ENCODE results near the gene HAGH.
A peak's percentile ranks its signal among the peaks of the same experiment; 100 is the strongest.

Gene HAGH

DNA sequence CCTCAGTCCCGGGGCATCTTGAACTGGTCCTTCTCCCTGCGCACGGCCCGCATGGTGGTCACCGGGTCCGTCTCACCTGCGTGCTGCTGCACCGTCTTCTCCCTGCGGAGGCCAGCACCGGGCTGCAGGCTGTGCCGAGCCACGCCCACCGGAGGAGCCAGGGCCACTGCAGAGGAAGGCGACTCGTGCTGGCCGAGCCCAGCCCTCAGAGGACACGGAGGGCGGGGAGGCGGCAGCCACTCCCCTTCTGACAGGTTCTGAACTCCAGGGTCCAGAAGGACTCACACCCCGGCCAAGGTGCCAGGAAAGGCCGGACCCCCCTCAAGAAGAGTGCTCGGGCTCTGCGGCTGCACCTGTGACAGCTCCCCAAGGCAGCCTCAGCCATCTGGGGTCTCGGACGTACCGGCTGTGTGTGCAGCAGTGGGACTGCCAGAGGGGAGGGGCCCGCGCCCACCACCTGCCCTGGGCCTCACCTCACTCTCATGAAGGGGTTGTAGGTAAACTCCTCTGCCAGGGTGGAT, 17.3 kb downstream of the HAGH start:
- DNase-seq, result no peak

- no peak for DNase-seq
These were observed 17.9 kb downstream of the HAGH start for GRCh38 chr16:1808691-1809090.

GRCh38 chr16:1807626-1808025, 19.0 kb downstream of the HAGH start:
- DNase-seq, result no peak

GRCh38 chr16:1800701-1801100, 25.9 kb downstream of the HAGH start:
- DNase-seq, result no peak

DNA sequence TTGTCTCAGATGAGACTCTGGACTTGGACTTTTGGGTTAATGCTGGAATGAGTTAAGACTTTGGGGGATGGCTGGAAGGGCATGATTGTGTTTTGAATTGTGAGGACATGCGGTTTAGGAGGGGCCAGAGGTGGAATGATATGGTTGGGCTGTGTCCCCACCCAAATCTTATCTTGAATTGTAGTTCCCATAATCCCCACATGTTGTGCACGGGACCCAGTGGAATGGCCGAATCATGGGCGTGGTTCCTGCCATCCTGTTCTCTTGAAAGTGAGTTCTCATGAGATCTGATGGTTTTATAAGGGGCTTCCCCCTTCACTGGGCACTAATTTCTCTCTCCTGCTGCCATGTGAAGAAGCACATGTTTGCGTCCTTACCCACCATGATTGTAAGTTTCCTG, 27.4 kb downstream of the HAGH start:
- DNase-seq, result peak; percentile 60

DNA sequence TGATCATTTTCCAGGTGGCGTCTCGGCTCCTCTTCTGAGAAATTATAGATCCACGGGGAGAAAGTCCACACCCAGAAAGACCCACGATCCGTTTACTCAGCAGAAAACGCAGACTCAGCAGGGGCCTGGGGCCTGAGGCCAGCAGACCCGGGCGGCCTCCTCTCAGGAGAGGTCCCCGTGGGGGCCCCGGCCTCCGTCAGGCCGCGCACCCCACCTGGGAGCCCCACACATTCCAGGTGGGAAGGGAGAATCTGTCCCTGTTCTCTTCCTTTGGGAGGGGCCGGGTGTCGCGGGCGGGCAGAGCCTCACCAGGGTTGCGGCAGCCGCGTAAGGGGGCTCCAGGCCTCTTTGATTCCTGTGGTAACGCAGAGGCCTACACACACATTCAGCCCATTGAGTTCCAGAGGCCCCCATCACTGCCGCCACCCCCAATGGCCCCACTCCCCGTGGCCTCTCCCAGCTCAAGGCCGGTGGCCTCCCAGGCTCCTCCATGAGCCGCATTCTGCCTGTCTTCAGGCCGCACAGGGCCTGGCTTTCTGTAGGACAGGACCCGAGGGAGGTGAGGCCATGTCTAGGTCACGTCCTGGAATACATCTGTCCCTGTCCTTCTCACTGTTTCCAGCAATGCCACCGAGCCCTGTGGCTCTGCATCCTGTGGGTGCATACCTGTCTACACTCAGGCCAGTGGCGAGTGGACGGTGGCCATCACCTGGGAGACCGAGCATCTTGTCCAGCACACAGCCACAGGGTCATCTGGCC, 31.5 kb downstream of the HAGH start:
- DNase-seq, result no peak

DNA sequence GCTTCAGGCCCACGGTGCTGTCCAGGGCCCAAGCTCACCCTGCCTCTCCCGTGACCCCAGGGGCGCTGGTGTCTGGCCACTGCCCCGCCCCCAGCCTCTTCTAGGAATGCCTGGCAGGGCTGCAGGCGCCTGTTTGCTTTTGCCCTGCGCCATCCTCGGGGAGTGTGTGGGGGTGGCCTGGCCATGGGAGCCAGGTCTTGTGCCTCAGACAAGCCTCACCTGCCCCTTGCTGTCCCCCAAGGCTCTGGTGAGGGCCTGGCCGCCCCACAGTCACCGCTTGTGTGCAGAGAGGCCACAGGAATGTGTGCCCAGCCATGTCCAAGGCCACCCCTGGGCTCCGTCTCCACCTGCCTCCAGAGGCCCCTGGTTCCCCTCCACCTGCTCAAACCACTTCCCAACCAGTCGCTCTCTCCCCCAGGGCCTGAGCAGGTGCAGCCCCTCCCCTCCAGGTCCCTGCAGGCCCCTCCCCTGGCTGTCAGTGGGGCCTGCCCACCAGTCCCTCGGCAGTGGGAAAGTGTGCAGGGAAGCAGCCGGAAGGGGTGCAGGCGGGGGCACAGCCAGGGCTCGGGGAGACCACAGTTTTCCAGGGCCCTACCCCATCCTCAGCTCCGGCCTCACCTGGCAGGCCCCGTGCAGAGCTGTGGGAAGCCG, 32.3 kb downstream of the HAGH start:
- DNase-seq, result no peak

DNA sequence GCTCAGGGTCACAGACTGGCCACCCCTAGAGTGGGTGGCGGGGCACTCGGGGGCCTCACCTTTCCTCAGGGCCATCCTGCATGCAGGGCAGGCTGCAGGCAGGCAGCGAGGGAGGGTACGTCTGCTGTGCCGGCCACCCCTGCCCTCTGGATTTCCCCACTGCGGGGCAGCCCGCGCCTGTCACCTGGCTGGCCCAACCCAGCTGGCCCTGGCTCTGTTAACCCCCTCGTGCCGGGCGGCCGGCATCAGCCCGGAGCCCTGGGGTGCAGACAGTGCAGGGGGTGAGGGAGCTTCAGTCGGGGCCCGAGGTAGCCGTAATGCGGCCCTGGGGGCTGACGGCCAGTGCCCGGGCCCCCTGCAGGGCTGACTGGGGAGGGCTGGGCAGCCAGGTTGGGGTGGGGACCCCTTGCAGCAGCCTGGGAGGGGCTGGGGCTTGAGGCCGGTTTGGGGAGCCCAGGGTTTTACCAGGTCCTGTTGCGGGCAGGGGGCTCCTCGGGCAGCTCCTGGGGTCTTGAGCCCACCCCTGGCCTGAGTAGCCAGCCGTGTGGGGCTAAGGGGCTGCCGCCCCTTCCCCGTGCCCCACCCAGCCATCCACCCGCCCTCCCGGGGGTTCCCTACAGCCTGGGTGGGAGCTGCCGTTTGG, 32.9 kb downstream of the HAGH start, which contains the start of gene IGFALS:
Gene IGFALS, minus strand, starts transcription at position 128 of the 643 bp plus-strand sequence. Its CDS starts 53 bp downstream, at position 75.
- DNase-seq, result no peak

DNA sequence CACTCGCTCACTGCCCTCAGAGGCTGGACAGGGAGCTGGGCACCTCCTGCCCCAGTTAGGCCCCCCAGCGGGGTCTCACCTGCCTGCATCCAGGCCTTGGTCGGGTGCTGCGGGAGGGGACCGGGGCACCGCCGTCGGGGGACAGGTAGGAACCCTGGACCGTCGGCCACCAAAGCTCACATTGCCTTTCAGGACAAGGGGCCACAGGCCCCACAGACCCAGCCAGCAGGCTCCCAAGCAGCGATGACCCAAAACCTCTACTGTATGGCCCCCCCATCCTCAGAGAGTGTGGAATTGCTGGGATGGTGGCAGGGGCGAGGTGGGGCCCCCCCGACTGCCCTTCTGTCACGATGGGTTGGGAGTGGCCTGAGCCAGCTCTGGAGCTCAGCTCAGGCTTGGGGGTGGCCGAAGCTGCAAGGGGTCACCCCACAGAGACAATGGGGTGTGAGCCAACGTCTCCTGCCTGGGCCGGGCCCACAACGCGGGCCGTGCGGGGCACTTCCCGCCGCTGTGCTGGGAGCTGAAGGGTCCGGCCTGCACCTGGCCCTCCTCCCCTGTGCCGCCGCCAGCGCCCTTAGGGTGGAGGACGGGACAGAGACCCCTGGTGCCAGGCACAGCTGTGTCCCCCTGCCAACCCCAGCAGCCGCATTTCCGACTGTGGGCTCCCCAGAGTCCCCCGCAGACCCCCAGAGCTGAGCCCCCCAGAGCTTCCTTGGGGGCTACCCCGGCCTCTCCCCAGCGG, 33.6 kb downstream of the HAGH start:
- no peak for DNase-seq

GRCh38 chr16:1791943-1792812, 34.4 kb downstream of the HAGH start:
- DNase-seq, result no peak

DNA sequence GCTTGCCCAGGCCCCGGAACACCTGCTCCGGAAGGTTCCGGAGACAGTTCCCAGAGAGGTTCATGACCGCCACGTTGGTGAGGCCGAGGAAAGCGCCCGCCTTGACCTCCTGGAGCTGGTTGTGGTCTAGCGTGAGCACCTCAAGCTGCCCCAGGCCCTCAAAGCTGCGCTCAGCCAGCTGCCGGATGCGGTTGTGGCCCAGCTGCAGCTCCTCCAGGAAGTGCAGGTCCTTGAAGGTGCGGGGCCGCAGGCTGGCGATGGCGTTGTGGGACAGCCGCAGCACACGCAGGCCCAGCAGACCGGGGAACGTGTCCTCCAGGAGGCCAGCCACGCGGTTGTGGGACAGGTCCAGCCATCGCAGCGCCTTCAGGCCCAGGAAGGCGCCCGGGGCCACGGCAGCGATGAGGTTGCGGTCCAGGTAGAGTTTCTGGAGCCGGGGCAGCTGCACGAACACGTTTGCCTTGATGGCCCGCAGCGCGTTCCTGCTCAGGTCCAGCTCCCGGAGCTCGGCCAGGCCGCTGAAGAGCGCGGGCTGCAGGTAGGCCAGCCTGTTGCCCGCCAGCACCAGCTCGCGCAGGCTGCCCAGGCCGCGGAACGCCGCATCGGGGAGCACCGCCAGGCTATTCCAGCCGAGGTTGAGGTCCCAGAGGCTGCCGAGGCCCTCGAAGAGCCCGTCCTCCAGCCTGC, 35.2 kb downstream of the HAGH start:
- DNase-seq, result no peak

DNA sequence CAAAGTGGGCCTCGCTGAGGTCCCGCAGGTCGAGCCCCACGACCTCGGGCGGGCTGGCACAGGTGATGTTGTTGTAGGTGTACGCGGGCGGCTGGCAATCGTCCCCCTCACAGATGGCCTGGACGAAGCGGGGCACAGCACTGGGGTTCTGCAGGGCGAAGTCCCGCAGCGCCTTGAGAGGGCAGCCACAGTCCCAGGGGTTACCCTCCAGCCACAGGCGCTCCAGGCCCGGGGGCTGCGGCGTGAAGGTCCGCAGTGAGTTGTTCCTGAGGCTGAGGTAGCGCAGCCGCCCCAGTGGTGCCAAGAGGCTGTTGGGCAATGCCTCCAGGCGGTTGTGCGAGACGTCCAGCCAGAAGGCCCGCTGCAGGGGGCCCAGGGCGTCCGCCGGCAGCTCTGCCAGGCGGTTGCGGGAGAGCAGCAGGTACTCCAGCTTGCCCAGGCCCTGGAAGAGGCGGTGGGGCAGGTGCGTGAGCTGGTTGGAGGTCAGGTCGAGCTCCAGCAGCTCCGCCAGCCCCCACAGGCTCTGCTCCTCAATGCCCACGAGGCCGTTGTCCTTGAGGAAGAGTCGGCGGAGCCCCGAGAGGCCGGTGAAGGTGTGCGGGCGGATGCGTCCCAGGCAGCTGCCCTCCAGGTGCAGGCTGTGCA, 35.9 kb downstream of the HAGH start:
- no peak for DNase-seq

- DNase-seq, result no peak
These were observed 36.4 kb downstream of the HAGH start for GRCh38 chr16:1790261-1790610.

DNA sequence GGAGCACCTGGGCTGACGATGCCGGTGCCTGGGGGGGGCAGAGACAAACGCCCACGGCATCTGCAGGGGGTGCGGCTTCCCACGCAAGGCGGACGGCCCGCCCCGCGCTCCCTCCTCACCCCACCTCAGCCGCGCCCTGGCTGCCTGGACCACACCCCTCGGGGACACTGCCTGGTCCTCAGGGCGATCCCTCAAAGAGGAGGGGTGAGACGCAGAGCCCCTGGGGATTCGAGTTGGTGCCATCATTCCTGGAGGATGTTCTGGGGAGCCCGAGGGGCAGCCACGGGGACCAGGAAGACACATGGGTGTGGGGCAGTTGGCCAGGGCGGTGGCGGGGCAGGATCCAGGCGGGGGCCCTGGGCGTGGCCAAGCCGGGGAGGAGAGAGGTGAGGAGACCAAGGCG, 37.0 kb downstream of the HAGH start:
- no peak for DNase-seq

DNA sequence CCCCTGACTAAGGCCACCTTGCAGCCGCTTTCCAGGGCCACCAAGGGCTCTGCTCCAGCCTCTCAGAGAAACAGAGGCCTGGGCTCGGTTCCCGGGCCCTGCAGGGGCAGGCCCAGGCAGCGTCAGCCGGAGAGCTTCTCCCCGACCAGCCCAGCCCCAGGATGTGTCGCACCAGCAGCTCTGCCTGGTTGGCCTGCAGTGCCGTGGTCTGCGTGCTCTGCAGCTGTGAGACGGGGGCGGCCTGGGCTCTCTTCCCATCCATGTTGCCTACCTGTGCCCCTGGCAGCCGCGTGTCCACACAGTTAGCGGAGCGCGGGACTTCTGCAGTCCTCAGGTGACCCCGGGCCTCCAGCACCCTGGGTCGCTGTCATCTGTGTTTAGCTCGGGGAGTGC, 37.9 kb downstream of the HAGH start:
- DNase-seq, result no peak

DNA sequence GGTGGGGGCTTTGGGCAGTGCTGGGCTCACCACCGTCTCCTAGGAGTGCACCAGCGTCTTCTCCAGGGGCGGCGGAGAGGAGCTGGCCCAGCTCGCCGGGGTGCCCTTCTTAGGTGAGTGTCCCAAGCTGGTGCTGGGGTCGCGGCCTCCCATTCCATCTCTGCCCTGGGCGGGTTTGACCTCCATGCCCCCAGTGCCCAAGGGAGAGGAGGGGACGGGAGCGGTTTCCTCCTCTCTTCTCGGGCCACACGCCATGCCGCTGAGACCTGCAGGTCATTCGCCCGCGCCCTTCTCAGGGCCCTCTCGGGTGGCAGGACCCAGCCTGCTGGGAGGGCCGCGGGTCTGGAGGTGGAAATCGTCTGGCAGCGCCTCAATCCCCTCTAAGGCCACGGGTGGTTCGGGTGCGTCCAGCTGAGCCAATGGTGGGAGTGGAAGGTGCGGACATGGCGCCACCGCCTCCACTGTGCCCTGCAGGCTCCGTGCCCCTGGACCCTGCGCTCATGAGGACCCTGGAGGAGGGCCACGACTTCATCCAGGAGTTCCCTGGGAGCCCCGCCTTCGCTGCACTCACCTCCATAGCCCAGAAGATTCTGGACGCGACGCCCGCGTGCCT, 38.4 kb downstream of the HAGH start:
- no peak for DNase-seq

GRCh38 chr16:1787322-1788094, 39.1 kb downstream of the HAGH start:
- DNase-seq, result no peak

DNA sequence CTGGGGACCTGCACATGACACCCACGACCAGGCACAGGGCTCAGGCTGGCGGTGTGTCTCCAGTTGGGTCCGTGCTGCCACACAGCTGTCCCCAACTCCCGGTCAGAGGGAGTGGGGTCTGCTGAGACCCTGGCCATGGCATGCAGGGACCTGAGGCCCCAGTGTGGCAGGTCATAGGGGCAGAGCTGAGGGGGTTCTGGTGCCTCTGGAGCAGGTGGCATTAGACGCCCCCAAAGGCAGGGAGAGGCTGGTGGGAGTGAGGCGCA, 39.6 kb downstream of the HAGH start:
- DNase-seq, result no peak

DNA sequence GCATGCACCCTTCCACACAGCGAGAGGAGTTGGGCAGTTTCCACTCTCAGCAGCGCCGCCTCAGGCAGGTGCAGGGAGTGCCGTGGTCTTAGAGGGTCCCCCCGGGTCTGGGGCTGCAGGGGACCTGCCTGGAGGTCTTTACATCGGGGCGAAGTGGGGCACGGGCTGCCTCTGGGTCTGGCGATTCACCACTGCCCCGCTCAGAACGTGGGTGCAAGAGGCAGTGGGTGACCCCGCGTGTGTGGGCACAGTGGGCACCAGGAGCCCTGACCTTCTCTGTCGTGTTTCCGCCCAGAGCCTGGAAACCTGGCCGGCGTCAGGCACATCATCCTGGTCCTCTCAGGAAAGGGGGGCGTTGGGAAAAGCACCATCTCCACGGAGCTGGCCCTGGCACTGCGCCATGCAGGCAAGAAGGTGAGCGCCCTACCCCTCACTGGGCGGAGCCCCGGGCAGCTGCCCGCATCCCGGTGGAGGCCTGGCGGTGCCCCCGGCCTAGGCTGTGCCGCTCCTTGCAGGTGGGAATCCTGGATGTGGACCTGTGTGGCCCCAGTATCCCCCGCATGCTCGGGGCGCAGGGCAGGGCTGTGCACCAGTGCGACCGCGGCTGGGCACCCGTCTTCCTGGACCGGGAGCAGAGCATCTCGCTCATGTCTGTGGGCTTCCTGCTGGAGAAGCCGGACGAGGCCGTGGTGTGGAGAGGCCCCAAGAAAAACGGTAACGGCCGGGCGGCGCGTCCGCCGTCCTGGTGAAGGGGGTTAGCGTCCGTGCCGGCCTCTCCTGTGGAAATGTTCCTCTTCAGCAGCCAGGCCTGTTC, 40.2 kb downstream of the HAGH start:
- DNase-seq, result no peak

Measured in hematopoietic multipotent progenitor cell treated with erythropoietin and hydrocortisone succinate and interleukin-3 and kit ligand, for 6 days (in vitro differentiated cells).